CD4-positive, alpha-beta T cell treated with Interleukin-17A for 1 hour (primary cell): ENCODE results near the gene FCGR2B.
A peak's percentile ranks its signal among the peaks of the same experiment; 100 is the strongest.
"Not testable (repeated sequence)": the region's sequence is repeated elsewhere in the genome, so short reads cannot be mapped to it uniquely, and the experiment has no call there.

ENCODE experiments used
- DNase-seq: peaks from one replicate; pipeline ENCODE4 v3.0.0-alpha.2; 2020

Gene FCGR2B

DNA sequence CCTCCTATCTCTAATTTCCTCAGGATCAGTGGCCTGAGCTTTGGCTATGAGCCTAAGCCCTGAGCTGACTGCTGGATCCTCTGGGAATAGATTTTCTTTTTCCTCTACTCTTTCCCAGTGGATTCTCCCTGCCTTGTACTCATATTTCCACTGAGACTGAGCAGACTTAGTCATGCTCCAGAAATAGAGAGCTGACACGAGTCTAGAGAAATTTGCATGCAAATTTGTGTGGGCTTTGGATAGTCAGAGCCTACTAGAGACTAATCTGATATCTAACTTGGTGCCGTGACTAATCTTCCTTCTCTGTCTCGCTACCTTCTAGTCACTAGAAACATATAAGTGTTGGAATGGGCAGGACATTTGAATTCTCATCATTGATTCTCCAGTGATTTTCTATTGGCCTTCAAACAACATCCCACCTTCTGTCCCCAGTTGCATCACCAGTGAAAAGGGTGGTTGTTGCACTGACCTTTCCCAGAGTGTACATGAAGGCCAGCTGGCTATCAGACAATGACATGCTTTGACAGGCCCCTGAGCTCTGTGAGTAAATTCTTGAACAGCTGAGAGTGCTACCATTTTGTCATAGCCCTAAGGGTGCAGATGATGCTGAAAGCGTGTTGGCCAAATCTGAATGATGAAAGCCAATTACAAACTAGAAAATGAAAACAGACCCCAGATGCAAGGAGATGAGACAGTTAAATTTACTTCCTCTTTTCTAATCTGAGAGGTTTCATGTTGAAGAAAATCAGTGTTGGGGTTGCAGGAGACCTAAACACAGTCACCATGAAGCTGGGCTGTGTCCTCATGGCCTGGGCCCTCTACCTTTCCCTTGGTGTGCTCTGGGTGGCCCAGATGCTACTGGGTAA is 43.8 kb downstream of the FCGR2B start, which contains the start of gene FCRLA:
TSS of gene FCRLA (plus strand) at position 748 of the 866 bp plus-strand sequence. CDS start at position 784, 36 bp downstream.
- DNase-seq, result no peak

GRCh38 chr1:161707503-161707902 is 44.6 kb downstream of the FCGR2B start:
- no peak for DNase-seq

DNA sequence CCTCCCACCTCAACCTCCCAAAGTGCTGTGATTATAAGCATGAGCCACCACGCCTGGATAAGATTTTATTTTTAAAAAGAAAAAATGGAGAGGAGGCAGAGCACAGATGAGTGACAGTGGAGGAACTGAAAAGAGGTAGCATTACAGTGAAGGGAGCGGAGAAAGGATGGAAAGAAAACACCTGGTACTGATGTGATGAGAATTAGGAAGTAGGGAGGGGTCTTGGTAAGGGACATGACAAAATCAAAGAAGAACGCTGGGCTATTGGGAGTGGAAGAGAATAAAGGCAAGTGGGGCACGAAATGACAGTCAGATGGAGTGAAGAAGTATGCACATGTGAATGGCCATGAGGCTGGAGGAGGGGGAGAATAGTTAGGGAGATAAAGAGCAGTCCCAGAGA is 46.4 kb downstream of the FCGR2B start:
- DNase-seq, result no peak

- DNase-seq, result no peak
These were observed 47.6 kb downstream of the FCGR2B start for GRCh38 chr1:161710560-161710959.

DNA sequence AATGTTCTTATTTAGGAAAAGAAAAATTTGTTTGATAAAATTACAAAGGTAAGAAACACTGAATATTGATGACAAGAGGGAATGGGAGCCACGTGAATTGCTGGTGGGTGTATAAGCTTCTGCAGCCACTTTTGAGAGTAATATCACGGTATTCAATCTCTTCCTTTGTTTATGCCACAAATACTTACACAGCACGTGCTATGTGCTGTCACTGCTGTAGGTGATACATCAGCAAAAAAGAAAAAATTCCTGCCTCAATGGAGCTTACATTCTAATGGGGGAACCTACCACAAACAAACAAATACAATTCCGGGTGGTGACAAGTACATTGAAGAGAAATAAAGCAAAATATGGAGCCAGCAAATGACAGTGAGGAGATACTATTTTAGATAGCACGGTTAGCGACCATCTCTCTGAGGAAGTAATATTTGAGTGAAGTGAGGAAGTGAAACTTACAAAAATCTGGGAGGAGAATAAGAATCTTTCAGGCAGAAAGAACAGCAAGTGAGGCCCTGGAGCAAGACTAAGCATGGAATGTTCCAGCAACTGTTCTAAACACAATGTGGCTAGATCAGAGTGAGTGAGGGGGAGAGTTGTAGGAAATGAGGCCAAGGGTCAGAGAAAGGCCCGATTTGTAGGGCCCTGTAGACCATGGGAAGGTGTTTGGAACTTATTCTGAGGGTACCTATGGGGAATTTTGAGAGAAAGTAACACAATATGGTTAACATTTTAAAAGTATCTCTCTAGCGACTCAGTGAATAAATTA is 55.8 kb downstream of the FCGR2B start:
- no peak for DNase-seq

GRCh38 chr1:161719325-161719611 is 56.3 kb downstream of the FCGR2B start:
- DNase-seq, result no peak

GRCh38 chr1:161720422-161720821 is 57.5 kb downstream of the FCGR2B start:
- DNase-seq, result no peak

DNA sequence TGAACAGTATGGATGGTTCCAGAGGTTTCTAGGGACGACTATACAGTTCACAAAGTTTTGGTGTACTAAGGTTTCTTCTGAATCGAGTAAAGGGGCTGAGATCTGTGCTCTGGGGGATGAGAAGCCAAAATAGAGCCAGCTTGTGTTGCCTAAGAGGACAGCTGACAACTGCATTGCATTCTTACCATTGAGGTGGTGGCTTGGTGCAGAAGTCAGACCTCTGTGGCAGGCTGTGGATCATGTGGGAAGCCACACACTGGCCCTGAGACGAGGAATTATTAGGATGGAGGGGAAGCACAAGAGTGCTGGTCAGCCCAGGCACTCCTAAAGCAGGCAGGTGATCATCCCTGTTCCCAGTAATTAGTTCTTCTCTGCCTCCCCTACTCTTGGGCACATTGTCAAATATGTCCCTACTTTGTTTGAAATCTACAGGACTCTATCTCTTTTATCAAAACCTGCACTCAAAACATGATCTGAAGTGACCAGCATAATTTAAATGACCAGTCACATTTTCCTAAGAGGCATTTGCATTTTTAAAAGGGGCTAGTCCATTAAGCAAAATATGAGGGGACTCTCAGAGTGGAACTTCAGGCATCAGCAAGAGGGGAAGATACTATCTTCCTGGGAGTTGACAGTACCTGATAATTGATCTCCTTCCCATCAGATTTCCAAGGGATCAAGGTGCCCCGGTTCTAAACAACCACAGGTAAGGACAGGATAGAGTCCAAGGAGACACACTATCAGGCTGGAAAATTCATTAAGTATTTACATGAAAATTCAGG is 58.2 kb downstream of the FCGR2B start, which contains the start of gene FCRLB:
TSS of gene FCRLB (plus strand) at position 589 of the 782 bp plus-strand sequence. CDS start 1,129 bp downstream, outside the sequence.
- DNase-seq, result no peak

- DNase-seq, result no peak
These were observed 58.9 kb downstream of the FCGR2B start for GRCh38 chr1:161721738-161722343.

DNA sequence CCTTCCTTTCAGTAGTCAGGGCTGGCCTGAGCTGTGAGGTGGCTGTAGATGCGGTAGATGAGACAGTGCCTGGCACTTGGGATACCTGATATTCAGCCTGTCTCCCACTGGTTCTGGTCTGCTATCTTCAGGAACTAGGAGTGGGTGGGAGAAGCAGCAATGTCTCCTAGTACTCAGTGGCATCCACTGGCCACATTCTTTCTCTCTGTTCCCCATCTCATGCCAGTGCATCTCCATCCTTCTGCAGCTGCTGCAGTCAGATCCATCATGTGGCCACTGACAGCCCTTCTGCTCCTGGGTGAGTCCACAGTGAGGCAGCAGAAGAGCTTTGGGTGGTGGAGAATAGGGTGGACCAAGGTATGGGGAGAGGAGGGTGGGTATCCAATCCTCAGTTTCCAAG is 59.5 kb downstream of the FCGR2B start:
- DNase-seq, result no peak

DNA sequence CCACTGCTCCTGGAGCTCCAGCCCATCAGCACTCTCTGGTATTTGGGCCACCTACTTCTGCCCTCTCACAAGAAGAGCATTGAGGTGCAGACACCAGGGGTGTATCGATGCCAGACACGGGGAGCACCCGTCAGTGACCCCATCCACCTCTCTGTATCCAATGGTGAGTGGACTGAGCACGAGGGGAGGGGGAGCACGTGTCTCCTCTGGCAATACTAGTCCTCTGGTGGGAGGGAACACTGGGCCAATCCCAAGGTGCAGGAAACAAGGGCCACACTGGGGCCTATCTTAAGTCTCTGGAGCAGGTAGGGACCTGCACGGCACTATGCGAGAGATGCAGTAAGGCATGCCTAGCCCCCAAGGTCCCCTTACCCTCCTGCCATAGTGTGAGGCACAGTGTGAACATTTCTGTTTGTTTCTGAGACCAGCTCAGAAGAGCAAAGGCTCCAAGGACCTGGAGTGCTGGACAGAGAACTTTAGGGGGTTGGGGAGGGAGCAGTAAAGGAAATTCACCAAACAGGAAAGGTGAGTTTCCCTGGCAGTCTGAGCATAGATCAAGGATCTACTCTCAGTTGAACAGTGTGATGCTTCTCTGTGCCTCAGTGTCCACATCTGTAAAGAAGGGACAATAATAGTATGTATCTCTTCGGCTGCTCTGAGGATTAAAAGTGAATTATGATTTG is 60.7 kb downstream of the FCGR2B start:
- no peak for DNase-seq

DNA sequence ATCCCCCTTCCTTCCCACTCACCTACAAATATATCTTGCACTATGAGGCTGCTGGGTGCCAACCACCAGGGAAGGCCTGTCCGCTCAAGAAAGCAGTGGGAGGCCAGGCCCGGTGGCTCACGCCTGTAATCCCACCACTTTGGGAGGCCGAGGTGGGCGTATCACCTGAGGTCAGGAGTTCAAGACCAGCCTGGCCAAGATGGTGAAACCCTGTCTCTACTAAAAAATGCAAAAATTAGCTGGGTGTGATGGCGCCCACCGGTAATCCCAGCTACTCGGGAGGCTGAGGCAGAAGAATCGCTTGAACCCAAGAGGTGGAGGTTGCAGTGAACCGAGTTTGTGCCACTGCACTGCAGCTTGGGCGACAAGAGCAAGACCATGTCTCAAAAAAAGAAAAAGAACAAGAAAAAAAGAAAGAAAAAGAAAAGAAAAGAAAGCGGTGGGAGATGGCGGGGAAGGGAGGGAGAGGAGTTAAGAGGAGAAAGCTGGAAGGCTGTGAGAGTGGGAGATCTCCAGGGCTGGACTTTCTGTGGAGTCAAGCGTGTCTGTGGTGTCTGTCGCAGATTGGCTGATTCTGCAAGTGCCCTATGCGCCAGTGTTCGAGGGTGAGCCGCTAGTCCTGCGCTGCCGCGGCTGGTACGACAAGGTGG is 62.4 kb downstream of the FCGR2B start:
- DNase-seq, result not testable (repeated sequence)

DNA sequence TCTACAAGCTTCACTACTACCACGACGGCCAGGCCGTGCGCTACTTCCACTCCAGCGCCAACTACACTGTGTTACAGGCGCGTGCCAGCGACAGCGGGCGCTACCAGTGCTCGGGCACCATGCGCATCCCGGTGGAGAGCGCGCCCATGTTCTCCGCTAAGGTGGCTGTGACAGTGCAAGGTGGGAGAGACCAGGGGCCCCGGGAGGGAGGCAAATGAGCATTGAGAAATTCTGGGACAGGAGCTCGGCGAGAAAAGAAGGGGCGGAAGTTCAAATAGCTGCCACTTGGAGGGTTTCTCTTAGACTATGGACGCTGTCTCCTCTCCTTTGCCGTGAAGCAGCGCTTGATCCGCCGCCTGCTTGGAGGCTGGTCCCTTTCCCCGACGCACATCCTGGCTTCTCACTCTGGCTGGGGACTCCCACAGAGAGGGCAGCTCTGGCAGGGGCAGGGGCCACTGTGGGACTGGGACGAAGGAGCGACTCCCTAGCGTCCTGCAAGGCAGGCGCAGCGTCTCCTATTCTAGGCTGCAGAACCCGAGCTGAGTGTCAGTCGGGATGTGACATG is 63.0 kb downstream of the FCGR2B start:
- peak; percentile 36 for DNase-seq

DNA sequence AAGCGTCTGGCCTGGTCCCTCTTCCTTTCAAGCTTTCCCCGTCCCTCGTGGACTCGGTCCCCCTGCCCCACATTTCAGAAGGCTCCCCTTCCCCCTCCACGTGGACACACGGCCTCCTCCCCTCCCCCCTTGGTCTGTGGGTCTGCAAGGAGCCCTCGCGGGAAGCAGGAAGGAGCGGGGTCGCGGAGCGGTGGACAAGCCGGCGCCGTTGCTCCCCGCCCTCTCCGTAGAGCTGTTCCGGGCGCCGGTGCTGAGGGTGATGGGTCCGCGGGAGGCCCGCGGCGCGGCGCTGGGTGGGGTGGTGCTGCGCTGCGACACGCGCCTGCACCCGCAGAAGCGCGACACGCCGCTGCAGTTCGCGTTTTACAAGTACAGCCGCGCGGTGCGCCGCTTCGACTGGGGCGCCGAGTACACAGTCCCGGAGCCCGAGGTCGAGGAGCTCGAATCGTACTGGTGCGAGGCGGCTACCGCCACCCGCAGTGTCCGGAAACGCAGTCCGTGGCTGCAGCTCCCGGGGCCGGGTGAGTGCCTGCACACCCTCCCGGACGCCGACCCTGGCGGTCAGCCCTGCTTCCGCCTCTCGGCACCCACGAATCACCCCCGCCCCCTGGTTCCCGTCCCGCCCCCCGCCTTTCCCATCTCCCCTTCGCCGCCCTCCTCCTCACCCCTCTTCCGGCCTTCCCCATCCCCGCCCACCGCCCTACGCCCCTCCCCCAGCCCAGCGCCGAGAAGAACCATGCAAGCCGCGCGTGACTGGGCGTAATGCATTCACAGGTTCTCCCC is 63.7 kb downstream of the FCGR2B start:
- DNase-seq, result peak; percentile 78

DNA sequence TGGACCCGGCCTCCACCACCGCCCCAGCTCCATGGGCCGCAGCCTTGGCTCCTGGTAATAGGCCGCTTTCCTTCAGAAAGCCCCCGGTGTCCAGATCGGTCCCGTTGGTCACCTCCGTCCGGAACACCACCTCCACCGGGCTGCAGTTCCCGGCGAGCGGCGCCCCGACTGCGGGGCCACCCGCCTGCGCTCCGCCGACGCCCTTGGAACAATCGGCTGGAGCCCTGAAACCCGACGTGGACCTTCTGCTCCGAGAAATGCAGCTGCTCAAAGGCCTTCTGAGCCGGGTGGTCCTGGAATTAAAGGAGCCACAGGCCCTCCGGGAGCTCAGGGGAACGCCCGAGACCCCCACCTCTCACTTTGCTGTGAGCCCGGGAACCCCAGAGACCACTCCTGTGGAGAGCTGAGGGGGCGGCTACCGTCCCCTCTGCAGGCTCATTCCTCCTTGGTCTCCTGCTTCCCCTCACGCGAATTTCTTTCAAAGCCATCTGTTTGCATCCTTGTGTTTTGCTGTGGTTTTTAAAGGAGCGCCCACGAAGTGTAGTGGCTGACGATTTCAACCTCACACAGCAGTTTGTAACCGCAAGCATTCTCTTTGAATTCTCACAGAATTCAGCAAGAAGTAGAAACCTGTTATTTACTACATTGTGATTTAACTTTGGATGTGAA is 64.4 kb downstream of the FCGR2B start:
- DNase-seq, result peak; percentile 67
